Eye (tissue), 1 donor: ENCODE data around the gene SP8.
A peak's percentile ranks its signal among the peaks of the same experiment; 100 is the strongest.

Experiments used
- DNase-seq: peaks from one replicate; pipeline ENCODE4 v3.0.0-alpha.2; 2015

SP8 gene

DNA sequence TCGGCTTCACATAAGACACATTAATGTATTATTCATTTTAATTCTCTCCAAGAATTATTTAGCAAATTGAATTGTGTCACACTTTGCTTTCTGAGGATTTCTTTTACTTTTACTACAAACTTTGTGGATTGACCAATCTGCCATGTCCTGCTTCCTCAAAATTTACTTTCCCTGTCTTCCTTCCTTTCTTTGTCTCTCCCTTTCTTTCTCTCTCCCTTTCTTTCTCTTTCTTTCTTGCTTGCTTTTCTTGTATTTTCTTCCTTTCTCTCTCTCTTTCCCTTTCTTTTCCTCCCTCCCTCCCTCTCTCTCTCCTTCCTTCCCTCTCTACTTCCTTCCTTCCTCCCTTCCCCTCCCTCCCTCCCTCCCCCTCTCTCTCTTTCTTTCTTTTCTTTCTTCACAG lies 37.8 kb downstream of the SP8 start:
- DNase-seq: no peak

GRCh38 chr7:20747001-20747400 lies 39.7 kb downstream of the SP8 start:
- no peak for DNase-seq

GRCh38 chr7:20745702-20746101 lies 41.0 kb downstream of the SP8 start:
- DNase-seq: peak; percentile 14

DNA sequence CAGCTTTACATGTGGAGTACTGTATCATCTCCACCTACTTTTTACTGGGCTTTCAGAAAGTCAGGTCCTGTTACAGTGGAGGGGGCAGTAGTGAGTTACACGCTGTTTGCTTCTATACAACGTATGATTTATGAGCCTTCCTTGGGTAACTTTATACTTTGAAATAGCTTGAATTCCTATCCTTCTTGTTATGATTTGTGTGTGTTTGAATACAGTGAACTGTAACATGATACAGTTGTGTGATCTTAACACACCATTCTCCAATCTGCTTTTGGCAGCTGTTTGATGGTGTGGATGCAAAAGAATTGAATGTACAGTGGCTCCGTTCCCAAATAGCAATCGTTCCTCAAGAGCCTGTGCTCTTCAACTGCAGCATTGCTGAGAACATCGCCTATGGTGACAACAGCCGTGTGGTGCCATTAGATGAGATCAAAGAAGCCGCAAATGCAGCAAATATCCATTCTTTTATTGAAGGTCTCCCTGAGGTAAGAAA lies 41.7 kb downstream of the SP8 start:
- DNase-seq: peak; percentile 46

DNA sequence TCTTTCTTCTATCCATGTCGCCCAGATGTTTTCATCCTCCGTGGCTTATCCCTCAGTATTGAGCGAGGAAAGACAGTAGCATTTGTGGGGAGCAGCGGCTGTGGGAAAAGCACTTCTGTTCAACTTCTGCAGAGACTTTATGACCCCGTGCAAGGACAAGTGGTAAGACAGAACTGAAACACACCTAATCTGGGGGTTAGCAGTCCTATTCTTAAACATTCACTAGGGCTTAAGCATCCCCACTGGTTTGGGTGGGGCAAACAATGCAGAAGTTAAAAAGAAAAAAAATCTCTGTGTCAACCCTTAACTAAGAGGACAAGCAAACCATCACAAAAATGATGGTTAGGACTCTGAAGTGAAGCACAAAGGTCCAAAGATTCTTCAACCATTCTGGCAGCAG lies 43.8 kb downstream of the SP8 start:
- no peak for DNase-seq

DNA sequence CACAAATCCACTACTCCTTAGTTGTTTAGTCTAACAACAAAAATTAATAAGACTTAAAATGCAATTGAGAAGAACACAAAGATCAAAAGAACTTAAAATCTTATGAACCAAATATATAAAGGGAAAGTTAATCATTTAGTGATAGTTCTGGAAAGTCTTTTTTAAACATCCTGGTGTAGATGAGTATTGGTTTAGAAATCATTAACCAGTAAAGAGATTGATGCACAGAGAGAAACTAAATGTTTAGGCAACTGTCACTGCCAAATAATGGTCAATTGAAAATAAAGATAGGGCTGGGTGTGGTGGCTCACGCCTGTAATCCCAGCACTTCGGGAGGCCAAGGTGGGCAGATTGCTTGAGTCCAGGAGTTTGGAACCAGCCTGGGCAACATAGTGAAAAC lies 44.9 kb downstream of the SP8 start:
- DNase-seq: no peak

GRCh38 chr7:20738518-20739481 lies 47.9 kb downstream of the SP8 start:
- no peak for DNase-seq

GRCh38 chr7:20737840-20738448 lies 48.7 kb downstream of the SP8 start:
- no peak for DNase-seq

- no peak for DNase-seq
Observed at GRCh38 chr7:20735346-20736065, 51.2 kb downstream of the SP8 start.
